KOPT-K1 (cell line): ENCODE results near the gene FGF23.
"Not testable (repeated sequence)": the region's sequence is repeated elsewhere in the genome, so short reads cannot be mapped to it uniquely, and the experiment has no call there.

Source experiments
- H3K27ac ChIP-seq: fragments of 200-600 bp; sonication (generic); 2 replicates; pipeline ENCODE4 v1.5.1; 2016; ENCODE audit warnings: antibody characterized with exemption, mild to moderate bottlenecking, low read depth, low read length; ENCODE audit not compliant: poor library complexity, severe bottlenecking
- H3K36me3 ChIP-seq: fragments of 200-600 bp; sonication (generic); 2 replicates; pipeline ENCODE4 v1.5.1; 2017; ENCODE audit warnings: antibody characterized with exemption, mild to moderate bottlenecking, low read length, moderate library complexity; ENCODE audit not compliant: insufficient read depth
- H3K9me3 ChIP-seq: fragments of 200-600 bp; sonication (generic); 2 replicates; pipeline ENCODE4 v1.5.1; 2017; ENCODE audit warnings: antibody characterized with exemption, low read length, mild to moderate bottlenecking; ENCODE audit not compliant: insufficient read depth, poor library complexity, severe bottlenecking

FGF23 gene

DNA sequence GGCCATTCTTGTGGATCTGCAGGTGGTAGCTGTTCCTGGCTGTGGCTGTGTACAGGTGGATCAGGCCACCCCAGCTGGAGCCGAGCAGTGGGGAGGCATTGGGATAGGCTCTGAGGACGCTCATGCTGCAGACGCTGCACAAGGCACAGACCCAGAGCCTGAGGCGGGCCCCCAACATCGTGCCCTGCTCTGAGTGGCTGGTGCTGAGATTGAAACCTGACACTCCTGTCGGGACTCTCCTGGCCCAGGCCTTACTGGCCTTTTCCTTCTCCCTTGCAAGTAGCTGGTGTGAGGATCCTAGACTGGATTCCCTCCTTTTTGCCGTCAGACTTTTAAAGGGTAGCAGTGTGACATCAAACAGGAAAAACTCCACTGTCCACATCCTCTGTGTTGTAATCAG is at the start of gene FGF23:
Gene FGF23 (minus strand): TSS at position 308 of the 400 bp plus-strand sequence. CDS start 130 bp downstream, at position 178.
- no peaks in the 10 kb centered on the region for H3K9me3 ChIP-seq
- no peak within 1 kb of the TSS for H3K27ac ChIP-seq
- H3K36me3 ChIP-seq = no peaks in the 10 kb centered on the region

DNA sequence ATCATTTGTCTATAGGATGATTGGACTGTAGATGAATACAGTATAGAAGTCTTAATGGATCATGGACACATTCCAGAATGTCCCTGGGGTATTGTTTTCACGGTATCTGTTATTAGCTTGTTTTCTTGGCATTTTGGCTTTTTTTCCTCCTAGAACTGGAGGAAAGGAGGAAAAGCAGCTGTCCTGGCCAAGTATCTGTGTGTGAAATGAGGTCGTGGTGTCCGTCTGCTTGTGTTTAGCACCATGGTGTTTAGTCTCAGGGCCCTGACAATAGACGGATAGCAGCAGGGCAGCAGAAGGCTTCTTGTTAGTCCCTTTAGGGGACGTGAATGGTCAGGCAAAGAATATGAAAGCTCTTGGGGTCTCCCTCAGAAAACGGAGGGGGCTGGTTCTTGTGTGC is 44.9 kb upstream of the FGF23 start:
- Histone ChIP-seq H3K27ac (no peak overlapping the region), H3K36me3 (no peaks in the 10 kb centered on the region), H3K9me3 (no peaks in the 10 kb centered on the region)

DNA sequence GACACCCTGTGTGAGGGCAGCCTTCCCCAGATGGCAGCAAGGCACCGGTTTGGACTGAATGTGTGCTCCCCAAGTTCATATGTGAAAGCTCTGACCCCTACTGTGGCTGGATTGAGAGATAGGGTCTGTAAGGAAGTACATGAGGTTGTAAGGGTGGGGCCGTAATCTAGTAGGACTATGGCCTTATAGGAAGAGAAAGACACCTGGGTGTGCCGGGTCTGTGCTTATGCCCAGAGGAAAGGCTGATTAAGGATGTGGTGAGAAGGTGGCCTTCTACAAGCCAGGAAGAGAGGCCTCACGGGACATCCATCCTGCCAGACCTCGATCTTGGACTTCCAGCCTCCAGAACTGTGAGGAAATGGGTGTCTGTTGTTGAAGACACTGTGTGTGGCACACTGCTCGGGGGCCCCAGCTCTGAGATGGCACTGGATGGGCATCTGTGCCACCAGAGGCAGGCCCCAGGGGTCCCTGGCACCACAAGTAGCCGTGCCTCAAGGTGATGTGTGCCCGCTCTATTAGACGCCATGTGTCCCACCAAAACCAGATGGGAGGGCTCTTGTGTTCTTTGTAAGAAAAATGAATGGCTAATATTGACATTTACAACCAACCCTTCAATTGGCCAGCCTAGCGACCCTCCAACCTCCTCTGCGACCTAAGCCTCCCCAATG is 44.1 kb upstream of the FGF23 start:
- no peak overlapping the region for H3K27ac ChIP-seq

DNA sequence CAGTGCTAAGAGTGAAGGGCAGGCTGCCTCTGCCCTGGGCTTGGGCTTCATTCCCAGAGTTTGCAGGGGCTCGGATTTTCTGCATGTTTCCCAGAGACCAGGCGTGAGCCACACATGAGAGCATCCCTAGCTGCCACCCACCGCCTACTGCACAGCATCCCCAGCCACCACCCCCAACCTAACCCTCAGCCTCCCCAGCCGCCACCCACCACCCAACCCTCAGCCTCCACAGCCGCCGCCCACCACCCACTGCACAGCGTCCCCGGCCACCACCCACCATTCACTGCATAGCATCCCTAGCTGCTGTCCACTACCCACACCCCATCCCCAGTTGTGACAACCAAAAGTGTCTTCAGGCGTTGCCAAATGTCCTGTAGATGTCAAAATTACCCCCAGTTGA is 43.5 kb upstream of the FGF23 start:
- no peaks in the 10 kb centered on the region for H3K36me3 ChIP-seq
- no peak overlapping the region for H3K27ac ChIP-seq
- H3K9me3 ChIP-seq = no peaks in the 10 kb centered on the region

More for the DNA sequence above, 44.1 kb upstream of the FGF23 start:
- no peaks in the 10 kb centered on the region for H3K36me3 ChIP-seq
- no peaks in the 10 kb centered on the region for H3K9me3 ChIP-seq

DNA sequence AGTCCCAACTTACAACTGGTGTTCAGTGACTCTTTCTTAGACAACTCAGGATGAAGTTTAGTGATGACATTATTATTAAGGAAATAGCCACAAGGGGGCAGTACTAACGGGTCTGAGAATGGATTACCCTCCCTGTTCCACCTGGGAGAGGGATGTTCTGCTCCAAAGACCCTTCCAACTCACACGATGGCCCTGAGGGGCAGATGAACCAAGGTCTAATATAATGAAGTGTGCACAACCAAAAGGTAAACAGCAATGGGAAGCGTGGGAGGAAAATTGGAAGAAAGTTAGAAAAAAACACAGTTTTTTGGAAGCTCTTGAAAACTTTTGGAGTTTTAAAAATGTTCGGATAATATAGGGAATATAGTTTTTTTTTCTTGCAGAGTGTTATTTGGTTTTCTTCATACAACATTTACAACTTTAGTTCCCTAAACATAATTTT is 42.1 kb upstream of the FGF23 start:
- Histone ChIP-seq H3K9me3 (no peaks in the 10 kb centered on the region), H3K36me3 (no peaks in the 10 kb centered on the region), H3K27ac (no peak overlapping the region)

DNA sequence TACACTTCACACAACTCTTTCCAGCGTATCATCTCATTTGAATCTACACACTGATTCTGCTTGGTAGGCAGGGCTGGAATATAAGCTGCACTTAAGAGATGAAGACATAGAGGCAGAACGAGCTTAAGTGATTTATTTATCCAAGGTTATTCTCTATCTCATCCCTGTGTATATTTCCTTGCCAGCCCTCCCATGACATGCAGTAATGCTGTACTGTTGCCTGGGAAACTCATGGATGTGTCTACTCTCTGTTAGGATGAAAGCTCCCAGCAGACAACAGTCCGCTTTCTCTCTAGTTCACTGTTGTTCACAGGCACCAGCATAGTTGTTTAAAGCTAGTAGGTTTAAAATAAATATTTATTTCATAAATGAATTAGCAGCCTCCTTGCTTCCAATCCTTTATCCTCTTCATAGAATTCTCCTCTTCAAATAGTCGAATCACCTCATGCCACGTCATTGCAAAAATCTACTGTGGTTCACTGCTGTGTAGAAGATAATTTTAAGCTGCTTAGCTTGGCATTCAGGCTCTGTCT is 40.7 kb upstream of the FGF23 start:
- H3K27ac ChIP-seq = no peak overlapping the region
- H3K36me3 ChIP-seq = no peaks in the 10 kb centered on the region
- no peaks in the 10 kb centered on the region for H3K9me3 ChIP-seq

DNA sequence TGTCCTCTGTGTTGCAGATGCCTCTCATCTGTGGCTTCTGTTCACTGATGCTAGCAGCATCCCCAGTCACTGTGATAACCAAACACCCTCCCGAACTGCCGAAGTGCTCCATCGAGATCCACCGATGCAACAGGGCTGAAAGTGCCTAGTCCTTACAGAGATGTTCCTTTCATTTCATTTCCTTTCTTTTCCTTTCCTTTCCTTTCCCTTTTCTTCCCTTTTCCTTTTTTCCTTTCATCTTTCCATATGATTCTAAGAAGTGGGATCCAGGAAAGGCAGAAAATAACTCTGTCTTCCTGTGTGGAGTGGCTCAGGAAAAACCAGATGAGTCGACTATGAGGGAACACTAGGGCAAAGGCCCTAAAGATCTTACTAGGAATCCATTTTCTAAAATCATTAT is 39.4 kb upstream of the FGF23 start:
- H3K9me3 ChIP-seq = no peaks in the 10 kb centered on the region
- no peak overlapping the region for H3K27ac ChIP-seq
- H3K36me3 ChIP-seq = no peaks in the 10 kb centered on the region

DNA sequence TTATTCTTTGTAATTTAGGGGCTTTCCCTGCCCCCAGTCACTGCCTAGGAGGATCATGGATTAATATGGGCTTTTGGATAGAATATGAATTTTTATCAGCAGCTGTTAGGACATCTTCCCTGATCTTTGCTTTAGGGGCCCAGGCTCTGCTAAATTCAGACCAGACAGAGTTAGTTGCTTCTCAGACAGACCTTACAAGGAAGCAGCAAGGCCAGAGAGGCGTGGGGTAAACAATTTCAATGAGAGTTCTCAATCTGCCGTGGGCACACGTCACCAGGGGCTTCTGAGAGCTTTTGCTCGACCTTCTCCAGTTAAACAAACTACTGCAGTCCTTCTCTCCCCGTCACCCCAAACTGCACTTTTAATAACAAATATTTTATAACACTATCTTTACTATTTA is 38.4 kb upstream of the FGF23 start:
- no peaks in the 10 kb centered on the region for H3K36me3 ChIP-seq
- H3K27ac ChIP-seq = no peak overlapping the region
- H3K9me3 ChIP-seq = no peaks in the 10 kb centered on the region

DNA sequence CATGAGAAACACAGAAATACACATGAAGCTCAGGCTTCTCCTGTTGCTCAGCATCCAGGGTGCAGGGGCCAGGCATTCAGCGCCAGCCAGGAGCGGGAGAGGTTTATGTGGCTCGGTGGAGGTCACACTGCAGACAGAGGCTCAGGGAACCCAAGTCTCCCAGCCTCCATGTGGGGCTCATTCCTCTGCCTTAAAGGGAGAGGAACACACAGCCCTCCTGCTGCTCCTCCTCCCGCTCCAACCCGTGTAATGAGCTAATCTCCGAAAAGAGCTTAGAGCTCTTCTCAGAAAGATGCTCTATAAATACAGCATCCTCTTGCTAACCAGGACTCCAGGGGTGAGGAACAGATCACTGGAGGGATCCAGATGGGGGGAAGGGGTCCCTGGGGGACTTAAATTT is 37.9 kb upstream of the FGF23 start:
- Histone ChIP-seq H3K9me3 (no peaks in the 10 kb centered on the region), H3K27ac (no peak overlapping the region), H3K36me3 (no peaks in the 10 kb centered on the region)

DNA sequence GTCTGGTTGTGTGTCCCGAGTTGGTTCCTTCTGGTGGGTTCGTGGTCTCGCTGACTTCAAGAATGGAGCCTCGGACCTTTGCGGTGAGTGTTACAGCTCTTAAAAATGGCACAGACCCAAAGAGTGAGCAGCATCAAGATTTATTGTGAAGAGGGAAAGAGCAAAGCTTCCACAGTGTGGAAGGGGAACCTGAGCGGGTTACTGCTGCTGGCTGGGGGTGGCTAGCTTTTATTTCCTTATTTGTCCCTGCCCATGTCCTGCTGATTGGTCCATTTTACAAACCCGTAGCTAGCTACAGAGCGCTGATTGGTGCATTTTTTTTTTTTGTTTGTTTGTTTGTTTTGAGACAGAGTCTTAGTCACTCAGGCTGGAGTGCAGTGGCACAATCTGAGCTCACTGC is 36.8 kb upstream of the FGF23 start:
- no peaks in the 10 kb centered on the region for H3K9me3 ChIP-seq
- H3K27ac ChIP-seq = no peak overlapping the region
- no peaks in the 10 kb centered on the region for H3K36me3 ChIP-seq

DNA sequence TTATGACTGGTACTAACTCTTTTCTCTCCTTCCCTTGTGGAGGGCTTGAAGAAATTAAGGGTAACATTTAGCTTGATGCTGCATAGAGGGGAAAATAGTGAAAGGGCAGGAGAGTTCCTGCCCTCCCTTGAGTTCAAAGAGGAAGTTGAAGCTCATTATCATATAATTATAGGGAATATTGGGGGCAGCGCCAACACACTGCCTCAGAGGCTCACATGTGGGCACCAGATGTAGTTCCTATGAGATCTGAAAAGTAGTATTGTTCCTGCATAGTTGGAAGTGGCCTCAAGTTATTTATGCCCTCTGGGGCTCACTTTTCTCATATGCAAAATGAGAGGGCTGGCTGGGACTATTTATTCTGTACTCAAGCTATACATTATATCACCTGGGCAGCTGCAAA is 33.0 kb upstream of the FGF23 start:
- Histone ChIP-seq H3K36me3 (no peaks in the 10 kb centered on the region), H3K9me3 (no peaks in the 10 kb centered on the region), H3K27ac (no peak overlapping the region)

DNA sequence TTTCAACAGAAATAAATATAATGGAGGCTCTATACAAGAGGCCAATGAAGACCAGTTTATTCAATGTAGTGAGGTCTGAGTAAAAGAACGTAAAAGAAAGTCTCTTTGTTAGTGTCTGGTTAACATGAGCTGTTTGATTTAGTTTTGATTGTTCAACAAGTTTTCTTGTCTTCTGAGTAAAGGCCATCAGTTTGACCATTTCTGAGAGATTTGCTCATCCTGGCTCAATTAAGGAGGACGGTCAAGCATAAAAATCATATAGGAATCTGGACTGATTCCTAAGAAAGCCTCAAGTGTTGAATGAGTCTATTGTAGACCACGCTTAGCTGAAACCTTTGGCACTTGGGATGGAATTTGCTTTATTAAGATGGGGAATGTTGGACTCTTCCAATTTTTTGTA is 32.5 kb upstream of the FGF23 start:
- Histone ChIP-seq H3K36me3 (no peaks in the 10 kb centered on the region), H3K9me3 (no peaks in the 10 kb centered on the region), H3K27ac (no peak overlapping the region)

DNA sequence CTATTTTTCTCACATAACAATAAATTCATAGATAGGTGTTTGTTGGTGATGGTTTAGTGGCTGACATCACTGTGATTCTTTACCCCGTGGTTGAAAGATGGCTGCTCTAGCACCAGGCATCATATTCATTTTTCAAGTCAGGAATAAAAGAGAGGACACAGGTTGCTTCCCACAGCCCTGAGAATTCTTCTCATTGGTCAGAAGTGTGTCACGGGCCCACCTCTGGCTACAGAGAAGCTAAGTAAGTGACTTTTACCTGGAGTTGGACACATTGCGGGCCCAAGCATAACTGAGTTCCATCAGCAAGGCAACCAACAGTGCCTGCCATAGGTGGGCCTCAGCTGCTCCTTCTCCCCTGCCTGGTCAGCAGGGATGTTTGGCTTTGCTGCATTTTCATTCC is 27.6 kb upstream of the FGF23 start:
- Histone ChIP-seq H3K36me3 (no peaks in the 10 kb centered on the region), H3K27ac (no peak overlapping the region), H3K9me3 (peaks cover 9% of the 10 kb centered on the region)

DNA sequence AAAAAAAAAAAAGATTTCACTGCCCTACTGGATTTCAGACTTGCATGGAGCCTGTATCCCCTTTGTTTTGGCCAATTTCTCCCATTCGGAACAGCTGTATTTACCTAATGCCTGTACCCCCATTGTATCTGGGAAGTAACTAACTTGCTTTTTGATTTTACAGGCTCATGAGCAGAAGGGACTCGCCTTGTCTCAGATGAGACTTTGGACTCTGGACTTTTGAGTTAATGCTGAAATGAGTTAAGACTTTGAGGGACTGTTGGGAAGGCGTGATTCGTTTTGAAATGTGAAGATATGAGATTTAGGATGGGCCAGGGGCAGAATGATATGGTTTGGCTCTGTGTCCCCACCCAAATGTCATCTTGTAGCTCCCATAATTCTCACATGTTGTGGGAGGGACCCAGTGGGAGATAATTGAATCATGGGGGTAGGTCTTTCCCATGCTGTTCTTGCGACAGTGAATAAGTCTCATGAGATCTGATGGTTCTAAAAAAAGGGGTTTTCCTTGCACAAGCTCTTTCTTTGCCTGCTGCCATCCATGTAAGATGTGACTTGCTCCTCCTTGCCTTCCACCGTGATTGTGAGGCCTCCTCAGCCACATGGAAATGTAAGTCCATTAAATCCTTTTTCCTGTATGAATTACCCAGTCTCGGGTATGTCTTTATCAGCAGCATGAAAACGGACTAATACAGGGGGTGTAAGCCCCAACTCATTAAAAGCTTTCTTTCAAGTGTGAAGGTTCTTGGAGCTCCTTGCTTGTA is 25.5 kb upstream of the FGF23 start:
- not testable (repeated sequence) for H3K27ac ChIP-seq, H3K9me3 ChIP-seq, H3K36me3 ChIP-seq

DNA sequence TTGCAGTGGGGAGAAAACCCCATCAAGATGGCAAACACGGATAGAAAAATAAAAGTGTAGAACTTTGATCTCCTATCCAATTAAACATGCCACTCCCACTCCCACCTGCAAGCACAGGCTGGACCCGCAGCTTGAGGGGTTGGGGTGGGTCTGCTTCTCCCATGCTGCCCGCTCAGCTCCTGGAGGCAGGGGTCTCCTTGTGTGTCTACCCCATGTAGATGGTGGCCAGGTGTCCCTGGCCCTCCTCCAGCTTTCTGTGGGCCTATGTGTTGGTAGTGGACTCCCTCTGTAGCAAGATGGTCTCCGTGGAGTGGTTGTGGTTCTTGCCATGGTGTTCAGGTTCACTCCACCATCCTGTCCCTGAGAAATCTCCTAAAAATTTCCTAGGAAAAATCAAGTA is 23.5 kb upstream of the FGF23 start:
- no peaks in the 10 kb centered on the region for H3K36me3 ChIP-seq

DNA sequence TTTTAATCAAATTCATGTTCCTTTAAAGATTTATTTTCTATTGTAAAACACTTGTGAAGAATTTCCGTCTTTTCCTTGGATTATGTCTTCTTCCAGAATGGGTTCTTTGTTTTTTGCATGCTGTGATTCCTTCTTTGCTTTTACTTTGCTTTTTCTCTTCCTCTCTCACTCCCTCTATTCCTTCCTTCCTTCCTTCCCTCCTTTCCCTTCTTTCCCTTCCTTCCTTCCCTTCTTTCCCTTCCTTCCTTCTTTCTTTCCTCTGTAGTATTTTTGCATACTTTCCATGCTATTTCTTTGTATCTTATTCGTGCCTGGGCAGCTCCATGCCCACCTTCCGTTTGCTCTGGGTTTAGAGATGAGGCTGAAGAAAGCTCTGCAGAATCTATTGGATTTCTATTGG is 21.6 kb upstream of the FGF23 start:
- no peak overlapping the region for H3K27ac ChIP-seq
- H3K36me3 ChIP-seq = no peaks in the 10 kb centered on the region
- peaks cover 9% of the 10 kb centered on the region for H3K9me3 ChIP-seq

More for the DNA sequence above, 23.5 kb upstream of the FGF23 start:
- H3K27ac ChIP-seq = no peak overlapping the region
- H3K9me3 ChIP-seq = peaks cover 9% of the 10 kb centered on the region
